Measurements from ENCODE around the gene CHD2.
"Not testable (repeated sequence)": the region's sequence is repeated elsewhere in the genome, so short reads cannot be mapped to it uniquely, and the experiment has no call there.

CHD2 gene

GRCh38 chr15:93052090-93052879, 152.2 kb downstream of the CHD2 start:
- DNase-seq, result no peak

GRCh38 chr15:93055211-93055610, 155.1 kb downstream of the CHD2 start:
- no peak for DNase-seq

DNA sequence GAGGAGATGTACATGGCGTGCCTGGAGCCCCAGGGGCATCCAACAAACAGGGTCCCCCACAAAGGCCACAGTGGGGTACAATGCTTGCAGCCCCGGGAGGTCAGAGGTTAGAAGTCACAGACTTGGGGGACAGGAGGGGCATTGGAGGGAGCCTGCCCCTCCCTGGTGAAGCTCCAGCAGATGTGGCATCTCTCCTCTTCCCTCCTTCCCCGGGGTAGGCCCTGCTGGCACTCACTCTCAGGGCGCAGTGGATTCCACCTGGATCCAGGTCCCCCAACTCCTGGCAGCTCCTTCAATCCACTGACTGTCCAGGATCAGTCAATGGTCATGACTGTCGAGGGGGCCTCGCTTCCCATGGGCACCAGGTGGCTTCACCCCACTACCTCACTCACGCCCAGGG, 156.7 kb downstream of the CHD2 start:
- DNase-seq, result no peak

GRCh38 chr15:93057618-93058017, 157.5 kb downstream of the CHD2 start:
- no peak for DNase-seq

GRCh38 chr15:93058128-93058527, 158.0 kb downstream of the CHD2 start:
- no peak for DNase-seq

DNA sequence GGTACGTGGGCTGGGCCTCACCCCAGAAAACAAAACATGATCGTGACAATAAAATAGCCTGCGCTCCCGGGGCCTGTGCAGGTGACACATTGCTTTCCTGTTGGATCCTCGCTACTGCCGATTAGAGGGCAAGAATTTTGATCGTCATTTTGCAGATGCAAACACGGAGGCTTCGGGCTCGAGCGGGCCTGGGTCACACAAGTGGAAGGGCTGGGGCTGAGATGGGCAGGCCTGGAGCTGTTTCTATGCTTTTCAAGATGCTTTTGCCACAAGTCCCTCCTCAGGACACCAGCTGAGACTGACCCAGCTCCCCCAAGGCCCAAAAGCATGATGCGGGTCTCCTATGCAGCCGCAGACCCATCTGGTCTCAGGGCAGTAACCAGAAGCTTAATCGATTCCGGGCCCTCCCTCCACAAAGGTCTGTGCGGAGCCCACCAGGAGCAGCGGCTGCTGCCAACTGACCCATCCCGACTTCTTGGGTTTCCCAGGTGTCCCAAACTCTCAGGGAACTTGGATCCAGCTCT, 158.8 kb downstream of the CHD2 start:
- no peak for DNase-seq

DNA sequence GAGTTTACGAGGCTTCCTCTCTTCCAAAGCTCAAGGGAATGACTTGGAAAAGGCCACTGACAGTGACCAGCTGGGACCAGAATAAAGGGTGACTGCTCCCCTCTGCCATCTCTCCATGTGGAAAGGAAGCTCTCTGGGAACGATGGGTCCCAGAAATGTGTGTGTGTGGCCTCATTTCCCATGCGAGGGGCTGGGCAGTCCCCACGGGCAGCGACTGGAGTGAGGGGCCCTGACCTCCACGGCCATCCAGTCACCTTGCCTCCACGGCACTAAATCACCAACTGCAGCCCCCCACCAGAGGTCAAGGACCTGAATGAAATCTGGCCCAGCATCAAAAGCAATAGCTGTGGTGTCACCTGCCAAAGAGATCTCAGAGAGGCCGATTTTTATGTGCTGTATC, 159.3 kb downstream of the CHD2 start:
- no peak for DNase-seq

GRCh38 chr15:93060336-93061248, 160.5 kb downstream of the CHD2 start:
- DNase-seq, result no peak

DNA sequence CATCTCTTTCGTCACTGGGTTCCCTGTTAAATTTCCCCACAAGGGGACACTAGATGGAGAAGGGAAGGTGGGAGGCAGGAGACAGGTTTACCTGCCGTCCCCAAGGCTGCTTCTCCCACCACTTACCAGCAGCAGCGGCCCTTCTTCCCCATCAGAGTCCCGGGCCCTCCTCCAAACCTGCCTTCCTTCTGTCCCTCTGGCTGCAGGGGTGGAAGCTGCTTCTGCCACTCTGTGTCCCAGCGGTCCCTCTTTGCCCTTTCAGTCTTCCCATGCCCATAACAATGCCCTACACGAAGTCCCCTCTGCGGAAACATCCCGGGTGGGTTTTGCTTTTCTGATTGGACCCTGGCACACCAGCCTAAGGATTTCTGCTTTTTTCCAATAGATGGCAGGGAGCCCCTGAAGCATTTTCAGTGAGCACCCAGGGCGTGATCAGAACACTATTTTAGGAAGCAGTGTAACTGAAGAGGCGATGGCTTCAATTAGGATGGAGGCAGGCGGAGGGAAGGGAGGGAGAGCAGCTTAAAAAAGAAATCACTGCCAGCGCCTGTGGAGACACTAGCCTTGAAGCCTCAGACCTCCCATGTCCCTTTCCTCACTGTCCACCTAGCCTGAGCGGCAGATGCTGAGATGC, 162.6 kb downstream of the CHD2 start:
- not testable (repeated sequence) for DNase-seq

- no peak for DNase-seq
These were observed 163.1 kb downstream of the CHD2 start for GRCh38 chr15:93063262-93063671.

- DNase-seq, result no peak
These were observed 163.9 kb downstream of the CHD2 start for GRCh38 chr15:93063796-93064690.

- no peak for DNase-seq
These were observed 165.5 kb downstream of the CHD2 start for GRCh38 chr15:93065641-93066045.

GRCh38 chr15:93066224-93066681, 166.1 kb downstream of the CHD2 start:
- no peak for DNase-seq

GRCh38 chr15:93066834-93067648, 166.9 kb downstream of the CHD2 start:
- no peak for DNase-seq

GRCh38 chr15:93067649-93068085, 167.5 kb downstream of the CHD2 start:
- no peak for DNase-seq

- DNase-seq, result no peak
These were observed 168.6 kb downstream of the CHD2 start for GRCh38 chr15:93068581-93069199.

DNA sequence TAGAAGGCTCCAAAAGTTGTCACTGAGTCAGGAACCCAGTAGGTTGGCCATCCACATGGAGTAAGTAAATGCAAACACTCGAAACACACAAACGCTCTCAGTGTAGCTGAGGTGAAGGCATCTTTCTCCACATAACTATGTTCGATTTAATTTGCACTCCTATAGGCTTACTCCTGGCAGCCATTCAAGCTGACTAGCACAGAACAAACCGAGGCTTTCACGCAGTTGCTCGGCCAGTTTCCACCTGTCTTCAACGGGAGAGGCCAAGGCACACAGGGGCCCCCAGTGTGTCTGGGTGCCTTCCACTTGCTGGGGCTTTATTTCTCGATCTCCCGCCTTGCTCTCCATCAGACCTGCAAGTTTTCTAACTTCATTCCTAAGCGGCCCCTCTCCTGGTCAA, 170.0 kb downstream of the CHD2 start:
- no peak for DNase-seq

GRCh38 chr15:93070551-93071296, 170.6 kb downstream of the CHD2 start:
- no peak for DNase-seq

DNA sequence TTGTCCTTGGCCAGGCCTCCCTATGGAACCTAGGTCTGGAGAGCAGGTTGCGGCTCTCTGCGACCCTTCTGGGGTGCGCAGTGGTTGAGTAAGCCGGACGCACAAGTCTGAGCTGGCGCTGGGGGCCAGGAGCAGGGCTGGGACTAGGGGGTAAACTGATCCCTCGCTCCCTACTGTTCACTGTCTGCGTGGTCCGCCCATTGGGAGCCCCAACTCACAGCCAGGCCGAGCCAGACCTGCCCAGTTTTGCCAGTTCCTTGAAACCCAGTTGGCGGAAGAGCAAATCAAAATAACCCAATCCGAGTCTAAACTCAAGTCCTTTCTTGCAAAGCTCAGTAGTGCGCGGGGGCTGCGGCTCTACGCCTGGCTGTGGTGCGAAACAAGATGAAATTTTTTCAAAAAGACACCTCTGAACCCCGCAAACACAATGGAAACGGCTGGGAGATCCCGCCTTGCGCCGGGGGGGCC, 171.4 kb downstream of the CHD2 start:
- no peak for DNase-seq

GRCh38 chr15:93072011-93072410, 171.9 kb downstream of the CHD2 start:
- no peak for DNase-seq

Measured in activated gamma-delta T cell treated with Interleukin-2 at 50 U/mL for 16 hours (primary cell).